ENCODE results near the gene SAMM50. TPM values are rescaled to one million over a fixed set of nuclear protein-coding genes. Genes with fewer than 3 reads are reported as not detected.
A peak's percentile ranks its signal among the peaks of the same experiment; 100 is the strongest.

Gene SAMM50
- total RNA-seq, 2 donors from 2014 or later = 10.2 to 20.2 TPM

GRCh38 chr22:44026630-44027511, 71.6 kb downstream of the SAMM50 start:
- intact Hi-C loops (cut with DNase I) = no loop called here
- Histone ChIP-seq H3K4me3 (no peak overlapping the region), H3K9me3 (no peaks in the 10 kb centered on the region), H3K27ac (peak overlapping the region; percentile 8 to 67 (median 51)), H3K4me1 (peaks cover 23% of the 10 kb centered on the region), H3K36me3 (replicated peaks in 1 of 2; ENCODE audit: insufficient read depth in 1 of 2, low read depth in 2 of 2) (no peaks in the 10 kb centered on the region), H3K27me3 (no peaks in the 10 kb centered on the region)
- WGBS, 2 donors = 73 to 75% methylated on average over 22 to 27 of the region's 28 CpGs
- DNase-seq (peak; percentile 24 to 81 (median 46)), ATAC-seq (peak; percentile 55)
- TF ChIP-seq CTCF (IDR thresholded peaks at IDR 0.05) (no peak), POLR2A (IDR thresholded peaks at IDR 0.05) (peak in 2 of 3 donors; percentile 19 to 43)

GRCh38 chr22:44028091-44028490, 72.8 kb downstream of the SAMM50 start:
- ATAC-seq (no peak), DNase-seq (no peak)
- H3K4me1 ChIP-seq = peaks cover 21% of the 10 kb centered on the region
- H3K27ac ChIP-seq = no peak overlapping the region
- WGBS, 2 donors = 80 to 81% methylated on average over 7 of the region's 7 CpGs
- H3K36me3 ChIP-seq (replicated peaks in 1 of 2; ENCODE audit: insufficient read depth in 1 of 2, low read depth in 2 of 2) = no peaks in the 10 kb centered on the region
- H3K27me3 ChIP-seq = no peaks in the 10 kb centered on the region
- no peak for TF ChIP-seq POLR2A (IDR thresholded peaks at IDR 0.05)
- no peak for TF ChIP-seq CTCF (IDR thresholded peaks at IDR 0.05)
- intact Hi-C loops (cut with DNase I) = no loop called here
- H3K4me3 ChIP-seq = no peak overlapping the region
- no peaks in the 10 kb centered on the region for H3K9me3 ChIP-seq

- intact Hi-C loops (cut with DNase I) = no loop called here
- DNase-seq (no peak), ATAC-seq (no peak)
- H3K4me3 ChIP-seq = no peak overlapping the region
- 47% methylated on average over 4 of the region's 4 CpGs for WGBS, 2 donors
- H3K9me3 ChIP-seq = no peaks in the 10 kb centered on the region
- H3K27ac ChIP-seq = no peak overlapping the region
- peaks cover 15% of the 10 kb centered on the region for H3K4me1 ChIP-seq
- no peak for TF ChIP-seq CTCF (IDR thresholded peaks at IDR 0.05)
- no peak for TF ChIP-seq POLR2A (IDR thresholded peaks at IDR 0.05)
- H3K36me3 ChIP-seq (replicated peaks in 1 of 2; ENCODE audit: insufficient read depth in 1 of 2, low read depth in 2 of 2) = no peaks in the 10 kb centered on the region
- no peaks in the 10 kb centered on the region for H3K27me3 ChIP-seq
Measured at GRCh38 chr22:44029069-44029468, 73.8 kb downstream of the SAMM50 start.

GRCh38 chr22:44030051-44030701, 74.9 kb downstream of the SAMM50 start:
- peaks cover 7% of the 10 kb centered on the region for H3K4me1 ChIP-seq
- intact Hi-C loops (cut with DNase I) = no loop called here
- H3K9me3 ChIP-seq = no peaks in the 10 kb centered on the region
- ATAC-seq (no peak), DNase-seq (no peak)
- TF ChIP-seq POLR2A (IDR thresholded peaks at IDR 0.05) (no peak), CTCF (IDR thresholded peaks at IDR 0.05) (no peak)
- H3K27ac ChIP-seq = peak overlapping the region in 1 of 4 donors; percentile 21
- no peaks in the 10 kb centered on the region for H3K27me3 ChIP-seq
- H3K36me3 ChIP-seq (replicated peaks in 1 of 2; ENCODE audit: insufficient read depth in 1 of 2, low read depth in 2 of 2) = no peaks in the 10 kb centered on the region
- WGBS, 2 donors = 89 to 93% methylated on average over 17 to 18 of the region's 18 CpGs
- no peak overlapping the region for H3K4me3 ChIP-seq
